Astrocyte (in vitro differentiated cells and primary cell): Measurements from ENCODE around the gene CPNE2.

Source experiments
- EZH2 ChIP-seq: IDR thresholded peaks from 2 replicates; pipeline ENCODE4 v1.6.1; 2012; ENCODE audit warnings: mild to moderate bottlenecking, low read length, inconsistent platforms; ENCODE audit not compliant: insufficient read depth
- TF ChIP-seq, protein P1 (sequence below): IDR thresholded peaks from 2 replicates; pipeline ENCODE4 v1.5.1; 2011; ENCODE audit warnings: low read depth, mild to moderate bottlenecking, inconsistent platforms, low read length, moderate library complexity; ENCODE audit not compliant: insufficient read depth

DNA sequence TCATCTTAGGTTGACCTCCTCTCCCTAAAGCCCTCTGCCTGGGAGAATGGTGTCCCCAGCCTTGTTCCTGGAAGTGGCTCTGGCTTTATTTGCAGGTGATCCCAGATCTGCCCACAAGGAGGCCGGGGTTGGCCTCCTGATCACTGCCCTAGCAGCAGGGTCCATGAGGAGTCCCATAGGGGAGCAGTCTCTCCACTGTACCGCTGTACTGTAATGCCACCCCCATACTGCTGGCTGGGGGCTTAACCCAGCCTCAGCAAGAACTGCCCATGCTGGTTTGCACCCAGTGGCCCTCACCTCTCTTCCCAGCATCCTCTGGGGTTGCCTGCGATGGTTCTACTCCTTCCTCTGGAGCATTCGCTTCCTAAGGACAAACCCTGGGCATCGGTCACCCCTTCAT lies 54.4 kb downstream of the CPNE2 start:
- TF ChIP-seq, protein P1, sequence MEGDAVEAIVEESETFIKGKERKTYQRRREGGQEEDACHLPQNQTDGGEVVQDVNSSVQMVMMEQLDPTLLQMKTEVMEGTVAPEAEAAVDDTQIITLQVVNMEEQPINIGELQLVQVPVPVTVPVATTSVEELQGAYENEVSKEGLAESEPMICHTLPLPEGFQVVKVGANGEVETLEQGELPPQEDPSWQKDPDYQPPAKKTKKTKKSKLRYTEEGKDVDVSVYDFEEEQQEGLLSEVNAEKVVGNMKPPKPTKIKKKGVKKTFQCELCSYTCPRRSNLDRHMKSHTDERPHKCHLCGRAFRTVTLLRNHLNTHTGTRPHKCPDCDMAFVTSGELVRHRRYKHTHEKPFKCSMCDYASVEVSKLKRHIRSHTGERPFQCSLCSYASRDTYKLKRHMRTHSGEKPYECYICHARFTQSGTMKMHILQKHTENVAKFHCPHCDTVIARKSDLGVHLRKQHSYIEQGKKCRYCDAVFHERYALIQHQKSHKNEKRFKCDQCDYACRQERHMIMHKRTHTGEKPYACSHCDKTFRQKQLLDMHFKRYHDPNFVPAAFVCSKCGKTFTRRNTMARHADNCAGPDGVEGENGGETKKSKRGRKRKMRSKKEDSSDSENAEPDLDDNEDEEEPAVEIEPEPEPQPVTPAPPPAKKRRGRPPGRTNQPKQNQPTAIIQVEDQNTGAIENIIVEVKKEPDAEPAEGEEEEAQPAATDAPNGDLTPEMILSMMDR = no peak
- no peak for TF ChIP-seq EZH2
